Stimulated activated CD4-positive, alpha-beta T cell treated with anti-CD3 and anti-CD28 coated beads, Interleukin-15, amount 100 ng/mL, for 48 hours (primary cell): ENCODE data around the gene EPN1.

Experiments
- DNase-seq, 2 donors: peaks; one replicate each; pipeline ENCODE4 v3.0.0-alpha.2; 2020; ENCODE audit warnings: low read depth in 2 of 2

The EPN1 gene

GRCh38 chr19:55674841-55675660 is at the start of gene EPN1:
Gene EPN1, plus strand, starts transcription at chr19:55675226. Its CDS starts 3,402 bp downstream, at chr19:55678628.
- DNase-seq, result peak; percentile 97

GRCh38 chr19:55626350-55626749 is 48.7 kb upstream of the EPN1 start:
- DNase-seq, result no peak

GRCh38 chr19:55632463-55632834 is 42.6 kb upstream of the EPN1 start:
- DNase-seq, result peak; percentile 81 to 86

GRCh38 chr19:55633861-55634260 is 41.2 kb upstream of the EPN1 start:
- DNase-seq, result no peak

GRCh38 chr19:55635334-55635717 is 39.7 kb upstream of the EPN1 start:
- no peak for DNase-seq

- no peak for DNase-seq
Measured at GRCh38 chr19:55635856-55636440, 39.1 kb upstream of the EPN1 start.

GRCh38 chr19:55636723-55637122 is 38.3 kb upstream of the EPN1 start:
- no peak for DNase-seq

GRCh38 chr19:55637534-55637933 is 37.5 kb upstream of the EPN1 start:
- no peak for DNase-seq

GRCh38 chr19:55638864-55639359 is 36.1 kb upstream of the EPN1 start:
- DNase-seq, result peak in 1 of 2 donors; percentile 57

GRCh38 chr19:55640043-55640576 is 34.9 kb upstream of the EPN1 start:
- DNase-seq, result peak; percentile 69 to 74

GRCh38 chr19:55640577-55641425 is 34.2 kb upstream of the EPN1 start, which contains the start of gene ZNF580:
Gene ZNF580, plus strand, starts transcription at chr19:55641002. Its CDS starts 1,507 bp downstream, at chr19:55642509.
- peak in 1 of 2 donors; percentile 56 for DNase-seq

GRCh38 chr19:55641426-55642152 is 33.4 kb upstream of the EPN1 start:
- DNase-seq, result no peak

- DNase-seq, result no peak
Measured at GRCh38 chr19:55642153-55643002, 32.6 kb upstream of the EPN1 start.

- peak; percentile 78 to 79 for DNase-seq
Measured at GRCh38 chr19:55643003-55643886, 31.8 kb upstream of the EPN1 start, which contains the start of gene ZNF581. Gene ZNF581, plus strand, starts transcription at chr19:55643649. Its CDS starts 923 bp downstream, at chr19:55644572.

GRCh38 chr19:55643887-55644176 is 31.2 kb upstream of the EPN1 start:
- DNase-seq, result no peak

- DNase-seq, result no peak
Measured at GRCh38 chr19:55644191-55644833, 30.7 kb upstream of the EPN1 start.

- DNase-seq, result no peak
Measured at GRCh38 chr19:55644842-55645511, 30.0 kb upstream of the EPN1 start.

- DNase-seq, result no peak
Measured at GRCh38 chr19:55645512-55645881, 29.5 kb upstream of the EPN1 start.
